HFF-Myc (cell line): ENCODE measurements around the gene FER1L5.
"Not testable (repeated sequence)": the region's sequence is repeated elsewhere in the genome, so short reads cannot be mapped to it uniquely, and the experiment has no call there.

Source experiments
- DNase-seq: peaks from one replicate; pipeline ENCODE4 v3.0.0-alpha.2; 2011; ENCODE audit warnings: low read depth; ENCODE audit errors: extremely low read depth
- H3K4me3 ChIP-seq: replicated peaks from 2 replicates; pipeline ENCODE4 v1.5.1; 2011; ENCODE audit warnings: low read depth, mild to moderate bottlenecking, control low read depth, low read length
- TF ChIP-seq, protein P1 (sequence below): IDR thresholded peaks from 2 replicates; pipeline ENCODE4 v1.5.1; 2012; ENCODE audit warnings: mild to moderate bottlenecking, low read depth, low read length, control low read depth; ENCODE audit errors: missing control alignments

Gene FER1L5

DNA sequence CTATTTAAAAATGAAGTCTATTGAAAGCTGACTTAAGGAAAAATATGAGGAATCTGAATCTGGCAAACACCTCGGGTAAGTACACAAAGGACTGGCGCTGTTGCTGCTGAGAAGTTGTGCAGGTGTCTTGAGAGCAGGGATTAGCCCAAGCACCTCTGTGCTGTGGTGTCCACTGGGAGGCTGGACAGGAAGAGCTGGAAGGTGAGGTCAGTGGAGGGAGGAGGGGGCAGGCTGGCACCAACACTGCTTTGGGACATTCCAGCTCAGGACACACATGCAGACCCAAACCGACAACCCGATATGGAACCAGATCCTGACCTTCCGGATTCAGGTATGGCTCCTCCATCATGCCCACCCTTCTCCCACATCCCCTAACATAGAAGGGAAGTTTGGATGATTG lies 20.6 kb downstream of the FER1L5 start:
- no peak for DNase-seq
- H3K4me3 ChIP-seq: no peak overlapping the region
- TF ChIP-seq, protein P1, sequence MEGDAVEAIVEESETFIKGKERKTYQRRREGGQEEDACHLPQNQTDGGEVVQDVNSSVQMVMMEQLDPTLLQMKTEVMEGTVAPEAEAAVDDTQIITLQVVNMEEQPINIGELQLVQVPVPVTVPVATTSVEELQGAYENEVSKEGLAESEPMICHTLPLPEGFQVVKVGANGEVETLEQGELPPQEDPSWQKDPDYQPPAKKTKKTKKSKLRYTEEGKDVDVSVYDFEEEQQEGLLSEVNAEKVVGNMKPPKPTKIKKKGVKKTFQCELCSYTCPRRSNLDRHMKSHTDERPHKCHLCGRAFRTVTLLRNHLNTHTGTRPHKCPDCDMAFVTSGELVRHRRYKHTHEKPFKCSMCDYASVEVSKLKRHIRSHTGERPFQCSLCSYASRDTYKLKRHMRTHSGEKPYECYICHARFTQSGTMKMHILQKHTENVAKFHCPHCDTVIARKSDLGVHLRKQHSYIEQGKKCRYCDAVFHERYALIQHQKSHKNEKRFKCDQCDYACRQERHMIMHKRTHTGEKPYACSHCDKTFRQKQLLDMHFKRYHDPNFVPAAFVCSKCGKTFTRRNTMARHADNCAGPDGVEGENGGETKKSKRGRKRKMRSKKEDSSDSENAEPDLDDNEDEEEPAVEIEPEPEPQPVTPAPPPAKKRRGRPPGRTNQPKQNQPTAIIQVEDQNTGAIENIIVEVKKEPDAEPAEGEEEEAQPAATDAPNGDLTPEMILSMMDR: no peak

DNA sequence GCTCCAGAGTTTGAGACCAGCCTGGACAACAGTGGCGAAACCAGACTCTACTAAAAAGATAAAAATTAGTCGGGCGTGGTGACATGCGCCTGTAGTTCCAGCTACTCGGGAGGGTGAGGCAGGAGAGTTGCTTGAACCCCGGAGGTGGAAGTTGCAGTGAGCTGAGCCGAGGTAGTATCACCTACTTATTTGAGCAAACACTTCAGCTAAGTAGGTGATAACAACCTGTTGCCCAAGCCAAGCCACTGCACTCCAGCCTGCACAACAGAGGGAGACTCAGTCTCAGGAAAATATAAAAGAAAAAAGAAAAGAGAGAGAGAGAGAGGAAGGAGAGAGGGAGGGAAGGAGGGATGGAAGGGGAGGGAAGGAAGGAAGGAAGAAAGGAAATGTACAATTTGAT lies 21.3 kb downstream of the FER1L5 start:
- no peak overlapping the region for H3K4me3 ChIP-seq
- no peak for DNase-seq
- TF ChIP-seq, protein P1: no peak

DNA sequence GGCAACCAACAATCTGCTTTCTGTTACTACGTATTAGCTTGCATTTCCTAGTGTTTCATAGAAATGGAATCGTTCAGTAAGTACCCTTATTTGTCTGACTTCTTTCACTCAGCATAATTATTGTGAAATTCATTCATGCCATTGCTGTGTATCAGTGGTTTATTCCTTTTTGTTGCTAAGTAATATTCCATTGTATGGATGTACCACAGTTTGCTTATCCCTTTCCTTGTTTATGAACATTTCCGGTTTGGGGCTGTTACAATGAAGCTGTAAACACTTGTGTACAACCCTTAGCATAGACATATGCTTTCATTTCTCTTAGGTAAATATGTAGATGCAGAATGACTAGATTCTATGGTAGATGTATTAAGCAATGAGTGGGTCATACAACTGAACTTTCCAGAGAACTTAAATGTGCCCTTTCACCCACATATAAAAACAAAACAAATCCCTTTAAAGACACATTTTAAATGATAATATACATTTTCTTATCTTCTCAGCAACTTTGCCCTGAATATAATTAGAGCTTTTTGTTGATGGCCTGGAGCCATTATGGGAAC lies 21.9 kb downstream of the FER1L5 start:
- no peak overlapping the region for H3K4me3 ChIP-seq
- TF ChIP-seq, protein P1: no peak
- no peak for DNase-seq

DNA sequence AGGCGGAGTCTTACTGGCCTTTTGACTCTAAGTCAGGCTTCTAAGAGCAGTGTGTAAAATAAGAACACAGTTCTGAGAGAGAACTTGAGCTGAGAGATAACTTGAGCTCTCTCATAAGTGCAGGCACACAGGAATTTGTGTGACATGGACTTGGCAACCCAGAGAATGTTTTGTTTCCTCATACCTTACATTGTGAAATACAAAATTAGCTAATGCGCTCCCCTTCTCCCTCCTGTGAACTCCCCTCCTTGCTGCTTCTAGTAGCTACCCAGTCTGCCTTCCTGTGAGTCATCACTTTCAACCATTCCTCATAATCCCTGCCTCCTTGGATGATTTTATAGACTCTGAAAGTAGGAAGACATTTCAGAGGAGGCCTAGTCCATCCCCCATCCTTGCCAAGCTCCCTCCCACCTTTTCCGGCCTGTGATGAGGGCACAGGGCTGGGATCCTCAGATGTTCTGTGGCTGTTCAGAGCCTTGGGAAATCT lies 22.6 kb downstream of the FER1L5 start:
- H3K4me3 ChIP-seq: no peak overlapping the region
- peak; percentile 85 for DNase-seq
- TF ChIP-seq, protein P1: no peak

DNA sequence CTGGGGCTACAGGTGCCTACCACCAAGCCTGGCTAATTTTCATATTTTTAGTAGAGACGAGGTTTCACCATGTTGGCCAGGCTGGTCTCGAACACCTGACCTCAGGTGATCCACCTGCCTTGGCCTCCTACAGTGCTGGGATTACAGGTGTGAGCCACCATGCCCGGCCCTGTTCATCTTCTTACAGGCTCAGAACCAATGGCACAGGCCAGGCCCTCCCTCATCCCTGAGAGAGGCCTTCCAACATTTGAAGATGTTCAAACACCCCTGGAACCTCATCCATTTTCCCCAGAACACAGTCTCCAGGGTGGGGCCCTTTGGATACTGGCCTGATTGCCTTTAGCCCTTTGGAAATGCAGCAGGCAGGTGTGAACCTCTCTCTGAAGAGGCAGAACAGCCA lies 23.2 kb downstream of the FER1L5 start:
- H3K4me3 ChIP-seq, DNase-seq: not testable (repeated sequence)

DNA sequence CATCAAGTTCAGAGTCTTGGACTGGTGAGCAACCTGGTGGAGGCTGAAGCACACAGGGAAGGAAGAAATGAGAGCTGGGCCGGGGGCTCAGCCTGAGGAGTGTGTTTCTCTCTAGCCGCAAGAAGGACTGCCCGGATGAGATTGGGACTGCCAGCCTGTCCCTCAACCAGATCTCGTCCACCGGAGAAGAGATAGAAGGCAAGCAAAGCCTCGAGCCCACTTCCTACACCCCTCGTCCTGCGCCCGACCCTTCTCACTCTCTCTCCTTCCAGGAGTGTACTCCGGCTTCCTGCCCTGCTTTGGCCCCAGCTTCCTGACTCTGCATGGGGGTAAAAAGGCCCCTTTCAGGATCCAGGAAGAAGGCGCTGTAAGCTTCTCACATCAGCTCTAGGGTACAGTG lies 26.2 kb downstream of the FER1L5 start:
- no peak overlapping the region for H3K4me3 ChIP-seq
- DNase-seq: no peak
- TF ChIP-seq, protein P1: no peak

DNA sequence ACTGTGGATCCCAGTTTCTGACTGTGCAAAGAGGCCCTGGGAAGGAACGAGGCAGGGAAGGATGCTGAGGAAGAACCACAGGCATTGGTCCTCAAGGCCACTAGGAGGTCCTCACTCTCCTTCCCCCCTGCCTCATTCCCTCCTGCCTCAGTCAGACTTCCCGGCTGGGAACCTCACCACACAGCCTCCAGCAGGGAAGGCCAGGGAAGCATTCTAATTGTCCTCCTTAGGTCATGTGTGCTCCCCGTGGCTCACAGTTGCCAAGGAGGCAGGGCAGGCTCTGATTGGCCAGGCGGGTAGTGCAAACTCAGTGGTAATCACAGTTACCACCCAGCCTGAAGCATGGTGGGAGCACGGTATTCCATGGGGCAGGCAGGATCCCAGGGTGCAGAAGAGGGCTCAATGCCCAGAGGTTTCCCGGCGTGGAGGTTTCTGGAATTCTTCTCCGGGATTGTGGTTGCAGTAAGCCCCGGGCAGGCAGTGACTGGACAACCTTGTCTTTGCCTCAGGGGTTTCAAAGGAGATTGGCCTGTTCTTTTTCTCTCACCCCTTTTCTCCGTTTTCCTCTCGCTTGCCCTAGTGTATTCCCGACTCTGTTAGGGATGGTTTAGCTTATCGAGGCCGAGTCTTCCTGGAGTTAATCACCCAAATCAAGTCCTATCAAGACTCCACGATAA lies 27.1 kb downstream of the FER1L5 start:
- TF ChIP-seq, protein P1: no peak
- H3K4me3 ChIP-seq: no peak overlapping the region
- DNase-seq: no peak
